ENCODE measurements around the gene RBMS3.

RBMS3 gene

GRCh38 chr3:29274667-29275066 is 6.2 kb upstream of the RBMS3 start:
- no peak for TF ChIP-seq CTCF (IDR thresholded peaks at IDR 0.05; ENCODE audit: low read depth, low read length, missing control alignments)
- H3K4me3 ChIP-seq (replicated peaks; ENCODE audit: low read depth, low read length): no peak overlapping the region
- DNase-seq (ENCODE audit: extremely low read depth, low read depth): no peak

DNA sequence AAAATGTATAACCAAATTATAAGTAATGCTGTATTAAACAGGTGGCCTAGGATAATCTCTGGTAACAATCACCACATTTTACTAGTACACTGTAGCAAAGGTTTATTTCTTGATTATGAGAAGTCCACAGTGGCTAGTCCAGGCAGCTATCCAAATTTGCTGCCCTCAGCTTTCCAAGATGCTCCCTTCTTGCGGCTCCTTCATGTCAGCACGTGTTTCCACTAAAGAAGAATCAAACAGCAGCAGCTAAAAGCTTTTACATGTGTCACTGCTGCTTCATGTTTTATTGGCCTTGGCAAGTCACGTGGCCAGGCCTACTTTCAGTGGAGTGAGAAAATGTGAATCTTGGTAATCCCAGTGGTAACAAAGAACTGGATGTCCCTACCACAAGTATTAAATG is 5.6 kb upstream of the RBMS3 start:
- peak; percentile 88 for DNase-seq (ENCODE audit: extremely low read depth, low read depth)
- no peak for TF ChIP-seq CTCF (IDR thresholded peaks at IDR 0.05; ENCODE audit: low read depth, low read length, missing control alignments)

GRCh38 chr3:29277249-29277648 is 3.6 kb upstream of the RBMS3 start:
- no peak overlapping the region for H3K4me3 ChIP-seq (replicated peaks; ENCODE audit: low read depth, low read length)
- no peak for TF ChIP-seq CTCF (IDR thresholded peaks at IDR 0.05; ENCODE audit: low read depth, low read length, missing control alignments)
- DNase-seq (ENCODE audit: extremely low read depth, low read depth): no peak

More for the DNA sequence above, 5.6 kb upstream of the RBMS3 start:
- H3K4me3 ChIP-seq (replicated peaks; ENCODE audit: low read depth, low read length): no peak overlapping the region

DNA sequence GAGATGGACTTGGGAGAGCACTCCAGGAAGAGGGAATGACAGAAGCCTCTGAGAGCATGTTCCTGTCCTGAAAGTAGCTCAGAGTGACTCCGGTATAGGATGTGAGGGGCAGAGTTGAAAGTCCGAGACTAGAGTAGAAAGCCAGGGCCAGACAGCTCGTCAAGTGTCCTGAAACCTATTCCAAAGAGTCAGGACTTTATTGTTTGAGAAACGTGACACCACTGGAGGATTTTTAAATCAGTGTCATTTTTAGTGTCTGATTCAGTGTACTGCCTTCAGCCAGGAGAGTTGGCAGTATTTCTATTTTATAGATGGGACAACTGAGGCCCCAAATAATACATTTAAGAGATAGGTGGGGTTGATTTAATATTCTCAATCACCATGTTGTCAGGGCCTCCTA is 1.6 kb upstream of the RBMS3 start:
- no peak for TF ChIP-seq CTCF (IDR thresholded peaks at IDR 0.05; ENCODE audit: low read depth, low read length, missing control alignments)
- H3K4me3 ChIP-seq (replicated peaks; ENCODE audit: low read depth, low read length): no peak overlapping the region
- DNase-seq (ENCODE audit: extremely low read depth, low read depth): no peak

DNA sequence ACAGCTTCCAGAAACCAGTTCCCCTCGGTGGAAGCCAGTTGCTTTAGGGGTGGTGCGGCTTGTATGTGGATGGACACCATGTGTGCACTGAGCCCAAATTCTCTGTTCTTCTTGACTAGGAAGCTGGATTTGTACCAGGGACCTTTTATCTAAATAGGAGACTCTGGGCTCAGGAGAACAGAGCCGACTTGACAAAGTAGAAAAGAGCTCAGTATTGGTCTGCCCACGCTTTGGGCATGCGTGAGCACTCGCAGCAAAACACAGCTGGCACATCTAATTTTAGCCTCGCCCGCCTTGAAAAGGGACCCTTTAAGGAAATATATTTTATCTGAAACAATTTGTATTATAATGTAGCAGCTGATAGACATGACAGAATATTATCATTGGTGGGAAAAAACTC is 1.1 kb upstream of the RBMS3 start:
- no peak for DNase-seq (ENCODE audit: extremely low read depth, low read depth)
- H3K4me3 ChIP-seq (replicated peaks; ENCODE audit: low read depth, low read length): peak overlapping the region; percentile 72; the same call in 1 of the 2 replicates
- no peak for TF ChIP-seq CTCF (IDR thresholded peaks at IDR 0.05; ENCODE audit: low read depth, low read length, missing control alignments)

- peak overlapping the region; percentile 72 for H3K4me3 ChIP-seq (replicated peaks; ENCODE audit: low read depth, low read length)
- DNase-seq (ENCODE audit: extremely low read depth, low read depth): no peak
- no peak for TF ChIP-seq CTCF (IDR thresholded peaks at IDR 0.05; ENCODE audit: low read depth, low read length, missing control alignments)
Observed at GRCh38 chr3:29281094-29281343, 148 bp downstream of the RBMS3 start.

DNA sequence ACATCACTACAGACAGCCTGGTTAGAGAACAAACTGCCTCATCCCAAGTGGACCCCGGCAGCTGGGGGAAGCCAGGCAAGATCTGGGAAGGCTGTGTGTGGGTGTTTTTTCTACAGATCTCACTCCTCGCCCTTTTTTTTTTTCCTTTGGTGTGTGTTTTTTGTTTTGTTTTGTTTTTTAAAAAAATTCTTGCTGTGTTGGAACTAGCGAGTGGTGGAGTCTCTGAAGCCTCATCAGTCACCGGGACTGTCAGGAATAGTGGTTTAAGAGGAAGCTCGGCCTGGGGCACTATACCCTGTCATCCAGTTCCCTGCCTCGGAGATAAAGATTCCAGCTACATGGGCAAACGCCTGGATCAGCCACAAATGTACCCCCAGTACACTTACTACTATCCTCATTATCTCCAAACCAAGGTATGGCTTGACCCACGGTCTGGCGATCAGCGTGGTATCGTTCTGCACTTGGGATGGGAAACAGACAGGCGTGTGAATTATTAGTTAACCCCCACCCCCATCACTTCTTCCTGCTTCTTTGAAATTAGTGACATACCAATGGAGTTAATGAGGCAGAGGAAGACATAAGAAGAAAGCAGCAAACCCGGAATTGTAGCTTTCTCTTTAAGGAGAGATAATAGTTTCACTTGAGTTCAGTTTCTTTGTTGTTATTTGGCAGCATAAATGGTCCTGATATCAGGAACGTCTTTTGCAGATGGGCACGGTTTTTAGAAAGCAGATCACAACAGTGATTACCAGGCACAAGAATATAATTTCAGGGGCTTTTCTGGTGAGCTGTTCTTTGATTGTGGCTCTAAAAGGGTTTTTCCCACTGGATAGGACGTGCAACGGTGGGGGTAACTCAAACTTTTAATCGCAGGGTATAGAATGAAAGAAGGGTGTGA is 722 bp downstream of the RBMS3 start:
- peak overlapping the region; percentile 72 for H3K4me3 ChIP-seq (replicated peaks; ENCODE audit: low read depth, low read length)
- no peak for DNase-seq (ENCODE audit: extremely low read depth, low read depth)
- no peak for TF ChIP-seq CTCF (IDR thresholded peaks at IDR 0.05; ENCODE audit: low read depth, low read length, missing control alignments)

All from HFF-Myc (cell line).